ENCODE results near the gene ZBTB24. TPM values are rescaled to one million over a fixed set of nuclear protein-coding genes. Genes with fewer than 3 reads are reported as not detected.

The ZBTB24 gene
- total RNA-seq, 2 donors from 2014 or later: 14.2 to 15.9 TPM

- no peaks in the 10 kb centered on the region for H3K9me3 Mint-ChIP-seq
- H3K4me1 Mint-ChIP-seq (ENCODE audit: low read depth): peaks cover 40% of the 10 kb centered on the region
- no peaks in the 10 kb centered on the region for H3K27me3 Mint-ChIP-seq (ENCODE audit: low read depth)
- H3K4me3 Mint-ChIP-seq: no peak overlapping the region
- no peak for ATAC-seq (replicated peaks in 1 of 2)
- peaks cover 3 to 7% of the 10 kb centered on the region in 2 donors for H3K36me3 Mint-ChIP-seq (ENCODE audit: insufficient read depth in 2 of 2)
- H3K27ac Mint-ChIP-seq: no peak overlapping the region
- no peak for DNase-seq
These were observed 32.2 kb downstream of the ZBTB24 start for GRCh38 chr6:109450801-109451200.

GRCh38 chr6:109449795-109450673, 33.0 kb downstream of the ZBTB24 start:
- no peak overlapping the region for H3K27ac Mint-ChIP-seq
- H3K27me3 Mint-ChIP-seq (ENCODE audit: low read depth): no peaks in the 10 kb centered on the region
- peak; percentile 47 to 67 for ATAC-seq (replicated peaks in 1 of 2)
- peaks cover 5 to 7% of the 10 kb centered on the region in 2 donors for H3K36me3 Mint-ChIP-seq (ENCODE audit: insufficient read depth in 2 of 2)
- H3K9me3 Mint-ChIP-seq: no peaks in the 10 kb centered on the region
- DNase-seq: peak; percentile 37 to 40
- peaks cover 40% of the 10 kb centered on the region for H3K4me1 Mint-ChIP-seq (ENCODE audit: low read depth)
- peak overlapping the region; percentile 18 to 53 for H3K4me3 Mint-ChIP-seq

GRCh38 chr6:109449064-109449794, 33.8 kb downstream of the ZBTB24 start:
- Mint-ChIP-seq H3K4me1 (ENCODE audit: low read depth) (peaks cover 35% of the 10 kb centered on the region), H3K27ac (no peak overlapping the region), H3K9me3 (no peaks in the 10 kb centered on the region), H3K36me3 (ENCODE audit: insufficient read depth in 2 of 2) (peaks cover 5% of the 10 kb centered on the region in 2 donors), H3K27me3 (ENCODE audit: low read depth) (no peaks in the 10 kb centered on the region), H3K4me3 (no peak overlapping the region)
- ATAC-seq (replicated peaks in 1 of 2) (peak in 1 of 2 donors; percentile 4), DNase-seq (no peak)

GRCh38 chr6:109448615-109449014, 34.4 kb downstream of the ZBTB24 start:
- H3K36me3 Mint-ChIP-seq (ENCODE audit: insufficient read depth in 2 of 2): peaks cover 5% of the 10 kb centered on the region in 2 donors

GRCh38 chr6:109447878-109448555, 35.0 kb downstream of the ZBTB24 start:
- no peak overlapping the region for H3K4me3 Mint-ChIP-seq
- peaks cover 5% of the 10 kb centered on the region in 2 donors for H3K36me3 Mint-ChIP-seq (ENCODE audit: insufficient read depth in 2 of 2)
- no peaks in the 10 kb centered on the region for H3K27me3 Mint-ChIP-seq (ENCODE audit: low read depth)
- peak overlapping the region; percentile 39 for H3K27ac Mint-ChIP-seq
- DNase-seq: no peak
- ATAC-seq (replicated peaks in 1 of 2): no peak
- H3K4me1 Mint-ChIP-seq (ENCODE audit: low read depth): peaks cover 26% of the 10 kb centered on the region
- no peaks in the 10 kb centered on the region for H3K9me3 Mint-ChIP-seq

More at GRCh38 chr6:109448615-109449014, 34.4 kb downstream of the ZBTB24 start:
- Mint-ChIP-seq H3K27me3 (ENCODE audit: low read depth) (no peaks in the 10 kb centered on the region), H3K27ac (no peak overlapping the region), H3K9me3 (no peaks in the 10 kb centered on the region), H3K4me1 (ENCODE audit: low read depth) (peaks cover 29% of the 10 kb centered on the region), H3K4me3 (no peak overlapping the region)
- no peak for ATAC-seq (replicated peaks in 1 of 2)
- DNase-seq: no peak

- Mint-ChIP-seq H3K4me3 (no peak overlapping the region), H3K4me1 (ENCODE audit: low read depth) (peaks cover 26% of the 10 kb centered on the region), H3K36me3 (ENCODE audit: insufficient read depth in 2 of 2) (peaks cover 5% of the 10 kb centered on the region in 2 donors), H3K9me3 (no peaks in the 10 kb centered on the region), H3K27ac (no peak overlapping the region), H3K27me3 (ENCODE audit: low read depth) (no peaks in the 10 kb centered on the region)
- ATAC-seq (replicated peaks in 1 of 2) (no peak), DNase-seq (no peak)
These were observed 35.9 kb downstream of the ZBTB24 start for GRCh38 chr6:109447087-109447486.

- Mint-ChIP-seq H3K36me3 (ENCODE audit: insufficient read depth in 2 of 2) (peaks cover 4 to 5% of the 10 kb centered on the region in 2 donors), H3K27ac (no peak overlapping the region), H3K27me3 (ENCODE audit: low read depth) (no peaks in the 10 kb centered on the region), H3K4me1 (ENCODE audit: low read depth) (peaks cover 32% of the 10 kb centered on the region), H3K9me3 (no peaks in the 10 kb centered on the region), H3K4me3 (no peak overlapping the region)
- ATAC-seq (replicated peaks in 1 of 2): no peak
- DNase-seq: no peak
These were observed 36.5 kb downstream of the ZBTB24 start for GRCh38 chr6:109446541-109446940.

GRCh38 chr6:109446072-109446471, 36.9 kb downstream of the ZBTB24 start:
- peaks cover 36% of the 10 kb centered on the region for H3K4me1 Mint-ChIP-seq (ENCODE audit: low read depth)
- H3K27ac Mint-ChIP-seq: no peak overlapping the region

GRCh38 chr6:109445382-109445781, 37.6 kb downstream of the ZBTB24 start:
- no peak overlapping the region for H3K27ac Mint-ChIP-seq
- DNase-seq (no peak), ATAC-seq (replicated peaks in 1 of 2) (no peak)
- no peaks in the 10 kb centered on the region for H3K27me3 Mint-ChIP-seq (ENCODE audit: low read depth)
- H3K9me3 Mint-ChIP-seq: no peaks in the 10 kb centered on the region
- no peak overlapping the region for H3K4me3 Mint-ChIP-seq
- peaks cover 0 to 2% of the 10 kb centered on the region in 2 donors for H3K36me3 Mint-ChIP-seq (ENCODE audit: insufficient read depth in 2 of 2)
- peaks cover 32% of the 10 kb centered on the region for H3K4me1 Mint-ChIP-seq (ENCODE audit: low read depth)

More at GRCh38 chr6:109446072-109446471, 36.9 kb downstream of the ZBTB24 start:
- Mint-ChIP-seq H3K36me3 (ENCODE audit: insufficient read depth in 2 of 2) (peaks cover 3 to 5% of the 10 kb centered on the region in 2 donors), H3K9me3 (no peaks in the 10 kb centered on the region), H3K4me3 (no peak overlapping the region), H3K27me3 (ENCODE audit: low read depth) (no peaks in the 10 kb centered on the region)
- ATAC-seq (replicated peaks in 1 of 2) (no peak), DNase-seq (no peak)

- H3K27ac Mint-ChIP-seq: no peak overlapping the region
- H3K36me3 Mint-ChIP-seq (ENCODE audit: insufficient read depth in 2 of 2): peaks cover 0 to 2% of the 10 kb centered on the region in 2 donors
- H3K27me3 Mint-ChIP-seq (ENCODE audit: low read depth): no peaks in the 10 kb centered on the region
- H3K9me3 Mint-ChIP-seq: no peaks in the 10 kb centered on the region
- no peak for ATAC-seq (replicated peaks in 1 of 2)
- peaks cover 18% of the 10 kb centered on the region for H3K4me1 Mint-ChIP-seq (ENCODE audit: low read depth)
- no peak for DNase-seq
- H3K4me3 Mint-ChIP-seq: no peak overlapping the region
These were observed 39.5 kb downstream of the ZBTB24 start for GRCh38 chr6:109443425-109443950.

- Mint-ChIP-seq H3K36me3 (ENCODE audit: insufficient read depth in 2 of 2) (peaks cover 0 to 2% of the 10 kb centered on the region in 2 donors), H3K4me3 (peak overlapping the region; percentile 94), H3K27me3 (ENCODE audit: low read depth) (no peaks in the 10 kb centered on the region), H3K9me3 (no peaks in the 10 kb centered on the region), H3K4me1 (ENCODE audit: low read depth) (peaks cover 12% of the 10 kb centered on the region), H3K27ac (no peak overlapping the region)
- ATAC-seq (replicated peaks in 1 of 2) (no peak), DNase-seq (no peak)
These were observed 40.6 kb downstream of the ZBTB24 start for GRCh38 chr6:109442393-109442924.

- Mint-ChIP-seq H3K27ac (peak overlapping the region; percentile 73), H3K4me3 (peak overlapping the region; percentile 94), H3K27me3 (ENCODE audit: low read depth) (no peaks in the 10 kb centered on the region), H3K4me1 (ENCODE audit: low read depth) (peaks cover 12% of the 10 kb centered on the region), H3K9me3 (no peaks in the 10 kb centered on the region), H3K36me3 (ENCODE audit: insufficient read depth in 2 of 2) (peaks cover 0 to 2% of the 10 kb centered on the region in 2 donors)
- peak; percentile 41 to 48 for DNase-seq
- peak; percentile 20 to 25 for ATAC-seq (replicated peaks in 1 of 2)
These were observed 41.8 kb downstream of the ZBTB24 start for GRCh38 chr6:109441069-109441816.

Data from activated T-cell treated with anti-CD3 and anti-CD28 coated beads, Interleukin-2, amount 50 U/mL, for 72 hours (primary cell).